Endothelial cell of umbilical vein (primary cell): Measurements from ENCODE around the gene PLG. TPM values are rescaled to one million over a fixed set of nuclear protein-coding genes. Genes with fewer than 3 reads are reported as not detected.
"Not testable (repeated sequence)": the region's sequence is repeated elsewhere in the genome, so short reads cannot be mapped to it uniquely, and the experiment has no call there.

ENCODE experiments used
- BruUV-seq: library from RNA; stranded (reverse); fragments of 400-500 nt; replicated peaks from 2 replicates; lab custom pipeline; 2021; lab: Mats Ljungman, UMichigan
- CTCF ChIA-PET: fragments of 300-600, 350-600 bp; sonication (Branson Sonifier 250); formaldehyde crosslinking; loops from one replicate; lab custom pipeline; 2021; ENCODE audit warnings: antibody characterized with exemption, inconsistent platforms; lab: Charles Lee
- POLR2A ChIA-PET: fragments of 300-600, 350-600 bp; sonication (Branson Sonifier 250); formaldehyde crosslinking; loops from one replicate; lab custom pipeline; 2021; ENCODE audit warnings: antibody characterized with exemption, inconsistent platforms; lab: Charles Lee
- DNase-seq: peaks from one replicate; pipeline ENCODE4 v3.0.0-alpha.2; 2011; ENCODE audit warnings: low read depth, low spot score
- FAIRE-seq: peaks from 2 replicates; lab custom pipeline; 2011; peaks lifted over from hg19 to GRCh38; lab: Jason Lieb, UNC
- H2AFZ ChIP-seq: 2 replicates; pipeline ENCODE4 v1.6.0; 2012; ENCODE audit warnings: low read depth, low read length, control low read depth, inconsistent platforms
- H3K27ac ChIP-seq: 2 replicates; pipeline ENCODE4 v1.5.1; 2011; ENCODE audit warnings: low read depth, mild to moderate bottlenecking, control low read depth, low read length, moderate library complexity; ENCODE audit not compliant: insufficient read depth
- H3K27me3 ChIP-seq, 2 experiments: 2 replicates each; pipeline versions ENCODE4 v1.6.0 to v1.6.1; 2011; ENCODE audit warnings: low read length in 2 of 2, mixed read lengths in 1 of 2; ENCODE audit not compliant: control insufficient read depth in 2 of 2, insufficient read depth in 2 of 2
- H3K36me3 ChIP-seq, 2 experiments: 2 replicates in 1 of 2; 3 replicates in 1 of 2; pipeline ENCODE4 v1.5.1; 2011; ENCODE audit warnings: low read length in 2 of 2, mild to moderate bottlenecking in 1 of 2, moderate library complexity in 1 of 2; ENCODE audit not compliant: control insufficient read depth in 2 of 2, insufficient read depth in 2 of 2; ENCODE audit errors: extremely low read depth in 1 of 2
- H3K4me1 ChIP-seq: 3 replicates; pipeline ENCODE4 v1.5.1; 2011; ENCODE audit warnings: mild to moderate bottlenecking, low read length; ENCODE audit not compliant: control insufficient read depth, insufficient read depth; ENCODE audit errors: extremely low read depth
- H3K4me2 ChIP-seq: 2 replicates; pipeline ENCODE4 v1.6.1; 2011; ENCODE audit warnings: low read length, control low read depth, mixed read lengths; ENCODE audit not compliant: insufficient read depth
- H3K4me3 ChIP-seq, 3 experiments: fragments of 200-600 bp in 1 of 3; sonication (generic), shearing (Covaris generic) in 1 of 3; replicated peaks in 1 of 3; 2 replicates each; pipeline ENCODE4 v1.5.1; 2011 to 2016; ENCODE audit warnings: control low read depth in 3 of 3, low read length in 3 of 3, mild to moderate bottlenecking in 2 of 3, inconsistent platforms in 1 of 3, low read depth in 1 of 3, moderate library complexity in 1 of 3; ENCODE audit not compliant: insufficient read depth in 1 of 3
- H3K79me2 ChIP-seq: 2 replicates; pipeline ENCODE4 v1.6.0; 2012; ENCODE audit warnings: low read length, inconsistent platforms; ENCODE audit not compliant: control insufficient read depth, insufficient read depth
- H3K9ac ChIP-seq: replicated peaks from 2 replicates; pipeline ENCODE3; 2011; ENCODE audit warnings: low read length, control low read depth; ENCODE audit not compliant: insufficient read depth; ENCODE audit errors: extremely low read depth
- H3K9me1 ChIP-seq: replicated peaks from 3 replicates; pipeline ENCODE4 v1.6.0; 2011; ENCODE audit warnings: mild to moderate bottlenecking, low read length; ENCODE audit not compliant: control insufficient read depth, insufficient read depth; ENCODE audit errors: extremely low read depth
- H3K9me3 ChIP-seq: replicated peaks from 2 replicates; pipeline ENCODE4 v1.5.1; 2012; ENCODE audit warnings: low read length, inconsistent platforms; ENCODE audit not compliant: control insufficient read depth, insufficient read depth
- H4K20me1 ChIP-seq: replicated peaks from 2 replicates; pipeline ENCODE3; 2011; ENCODE audit warnings: mild to moderate bottlenecking, low read length; ENCODE audit not compliant: control insufficient read depth, insufficient read depth; ENCODE audit errors: extremely low read depth
- CTCF ChIP-seq, 2 donors: IDR thresholded peaks; 1 replicate in 1 of 2; 2 replicates in 1 of 2; pipeline ENCODE4 v1.5.1; 2011; ENCODE audit warnings: low read length in 2 of 2, mild to moderate bottlenecking in 2 of 2, moderate library complexity in 2 of 2, control low read depth in 1 of 2, inconsistent platforms in 1 of 2, low read depth in 1 of 2; ENCODE audit not compliant: insufficient read depth in 1 of 2; ENCODE audit errors: extremely low read depth in 1 of 2
- dilution Hi-C: fragments of 300-500 bp; cut with MboI; formaldehyde crosslinking; loops from one replicate; pipeline ENCODE4 v1.15.0; 2019; ENCODE audit warnings: low sequenced_read_pairs; ENCODE audit not compliant: extremely low pct_ligation_motif_present
- intact Hi-C: fragments of 100-400 bp; cut with micrococcal nuclease; formaldehyde crosslinking; loops from one replicate; pipeline ENCODE4 v1.10.0; 2022
- polyA plus RNA-seq, 4 experiments: library from polyadenylated mRNA; depleted of rRNA in 3 of 4; stranded (reverse) in 3 of 4; unstranded in 1 of 4; fragments of >200 nt; gene quantifications; 2 replicates each; pipeline versions ENCODE4 v1.2.1 to v1.2.3, GENCODE V29; 2011 to 2012; ENCODE audit warnings: missing spikeins in 1 of 4
- total RNA-seq: library from RNA; stranded (reverse); gene quantifications from 2 replicates; pipeline ENCODE4 v1.2.3, GENCODE V29; 2021

PLG gene
- total and polyA plus RNA-seq, 2 donors (not counting 3 experiments of a cell fraction or from before 2014, with no cell fraction given): not detected

GRCh38 chr6:160662842-160663241 is 39.2 kb upstream of the PLG start:
- Histone ChIP-seq H3K36me3 (no peaks in the 10 kb centered on the region), H3K9me1 (no peaks in the 10 kb centered on the region), H2AFZ (no peak overlapping the region), H3K9ac (no peak overlapping the region), H3K27ac (no peak overlapping the region), H3K4me3 (no peak overlapping the region), H3K79me2 (no peaks in the 10 kb centered on the region), H3K4me2 (no peak overlapping the region), H4K20me1 (no peaks in the 10 kb centered on the region), H3K4me1 (no peaks in the 10 kb centered on the region), H3K9me3 (peaks cover 2% of the 10 kb centered on the region), H3K27me3 (no peaks in the 10 kb centered on the region)
- no peak for TF ChIP-seq CTCF (IDR thresholded peaks at IDR 0.05; ENCODE audit: extremely low read depth in 1 of 2, insufficient read depth in 1 of 2, low read depth in 1 of 2, low read length in 2 of 2)
- CTCF ChIA-PET: no interaction called here
- no peak for FAIRE-seq
- dilution Hi-C loops (no loop called here), intact Hi-C loops (no loop called here)
- BruUV-seq: no TSS peak
- DNase-seq: no peak
- POLR2A ChIA-PET: no interaction called here

- intact Hi-C loops, H3K27me3 ChIP-seq, H3K79me2 ChIP-seq, dilution Hi-C loops, POLR2A ChIA-PET, H4K20me1 ChIP-seq, H3K36me3 ChIP-seq, H3K9me1 ChIP-seq, H3K4me3 ChIP-seq, H3K4me2 ChIP-seq, FAIRE-seq, CTCF ChIA-PET, H3K27ac ChIP-seq, H2AFZ ChIP-seq, H3K4me1 ChIP-seq, DNase-seq, BruUV-seq, H3K9ac ChIP-seq, H3K9me3 ChIP-seq: not testable (repeated sequence)
Observed at GRCh38 chr6:160664198-160664597, 37.8 kb upstream of the PLG start, which contains the start of gene LPA. Gene LPA, minus strand, starts transcription at chr6:160664275. Its CDS starts 61 bp downstream, at chr6:160664214.
